ENCODE measurements around the gene OR2T5.
"Not testable (repeated sequence)": the region's sequence is repeated elsewhere in the genome, so short reads cannot be mapped to it uniquely, and the experiment has no call there.

GRCh38 chr1:248473051-248473450 is 15.3 kb upstream of the OR2T5 start, which contains the start of gene OR2T3:
- not testable (repeated sequence) for TF ChIP-seq CTCF (IDR thresholded peaks at IDR 0.05; ENCODE audit: insufficient read depth, low read length, poor library complexity, severe bottlenecking); EZH2phosphoT487 (conservative IDR thresholded peaks at IDR 0.05; ENCODE audit: low read length)
